SU-DHL-6 (cell line): ENCODE results near the gene KDM5B.

ENCODE experiments used
- H2AFZ ChIP-seq: fragments of 200-600 bp; sonication (generic); 2 replicates; pipeline ENCODE4 v1.6.1; 2014; ENCODE audit warnings: low read depth, mild to moderate bottlenecking, moderate library complexity, mixed read lengths, antibody characterized with exemption, low read length; ENCODE audit not compliant: severe bottlenecking
- H3F3A ChIP-seq: fragments of 200-600 bp; shearing (Covaris generic); 2 replicates; pipeline ENCODE4 v1.6.0; 2016; ENCODE audit warnings: antibody characterized with exemption, mild to moderate bottlenecking; ENCODE audit not compliant: insufficient read depth
- H3K27ac ChIP-seq: fragments of 200-600 bp; sonication (generic); 2 replicates; pipeline ENCODE4 v1.5.1; 2016; ENCODE audit warnings: low read depth, mild to moderate bottlenecking, low read length, moderate library complexity, mixed read lengths
- H3K27me3 ChIP-seq: fragments of 200-600 bp; sonication (generic), shearing (Covaris generic); 2 replicates; pipeline ENCODE4 v1.6.0; 2014; ENCODE audit warnings: mild to moderate bottlenecking, low read length
- H3K36me3 ChIP-seq: fragments of 200-600 bp; sonication (generic); 2 replicates; pipeline ENCODE4 v1.6.1; 2014; ENCODE audit warnings: mild to moderate bottlenecking, low read length, mixed read lengths
- H3K4me2 ChIP-seq: fragments of 300-600, 200-600 bp; shearing (Covaris generic), sonication (generic); 2 replicates; pipeline ENCODE4 v1.6.0; 2014; ENCODE audit warnings: low read length, low read depth, mild to moderate bottlenecking; ENCODE audit not compliant: poor library complexity, severe bottlenecking
- H3K4me3 ChIP-seq: fragments of 200-600 bp; sonication (generic); 2 replicates; pipeline ENCODE4 v1.5.1; 2014; ENCODE audit warnings: antibody characterized with exemption, low read length, mild to moderate bottlenecking, mixed read lengths; ENCODE audit not compliant: insufficient read depth, poor library complexity, severe bottlenecking
- H3K79me2 ChIP-seq: fragments of 200-600 bp; sonication (generic); 2 replicates; pipeline ENCODE4 v1.6.1; 2014; ENCODE audit warnings: mild to moderate bottlenecking, low read length, moderate library complexity; ENCODE audit not compliant: insufficient read depth
- H3K9ac ChIP-seq: fragments of 200-600 bp; sonication (generic); 2 replicates; pipeline ENCODE4 v1.7.0; 2014; ENCODE audit warnings: mild to moderate bottlenecking, low read length
- H3K9me2 ChIP-seq: fragments of 200-600 bp; sonication (generic); replicated peaks from 2 replicates; pipeline ENCODE4 v1.6.1; 2014; ENCODE audit warnings: low read length; ENCODE audit not compliant: insufficient read depth
- H3K9me3 ChIP-seq: fragments of 200-600 bp; sonication (generic); 2 replicates; pipeline ENCODE4 v1.6.1; 2014; ENCODE audit warnings: low read length, mixed read lengths; ENCODE audit not compliant: insufficient read depth
- H4K20me1 ChIP-seq: fragments of 200-600 bp; sonication (generic); 2 replicates; pipeline ENCODE4 v1.6.1; 2014; ENCODE audit warnings: low read depth, mild to moderate bottlenecking, antibody characterized with exemption, low read length, moderate library complexity, mixed read lengths
- CTCF ChIP-seq: fragments of 200-600 bp; sonication (generic); IDR thresholded peaks from one replicate; pipeline ENCODE4 v1.5.1; 2017; ENCODE audit warnings: antibody characterized with exemption, mild to moderate bottlenecking, low read length, moderate library complexity; ENCODE audit not compliant: insufficient read depth, poor library complexity, severe bottlenecking
- EZH2phosphoT487 ChIP-seq: fragments of 200-600 bp; sonication (generic), shearing (Covaris generic); conservative IDR thresholded peaks from 2 replicates; pipeline ENCODE4 v1.6.1; 2018; ENCODE audit warnings: mild to moderate bottlenecking, antibody characterized with exemption, low read length, moderate library complexity, mixed read lengths

Gene KDM5B

GRCh38 chr1:202806845-202807450 lies 1.3 kb downstream of the KDM5B start:
- Histone ChIP-seq H3K27me3 (no peaks in the 10 kb centered on the region; the same call in 1 of the 2 replicates), H4K20me1 (no peaks in the 10 kb centered on the region), H3K27ac (no peak overlapping the region), H3K36me3 (no peaks in the 10 kb centered on the region), H3K9me2 (no peaks in the 10 kb centered on the region), H3K4me3 (no peak overlapping the region), H2AFZ (no peak overlapping the region), H3K79me2 (no peaks in the 10 kb centered on the region), H3K9ac (no peak overlapping the region), H3K9me3 (no peaks in the 10 kb centered on the region), H3F3A (no peaks in the 10 kb centered on the region), H3K4me2 (no peak overlapping the region)
- TF ChIP-seq CTCF (no peak), EZH2phosphoT487 (no peak)

GRCh38 chr1:202805886-202806844 lies 2.1 kb downstream of the KDM5B start:
- Histone ChIP-seq H3F3A (no peaks in the 10 kb centered on the region), H3K27ac (no peak overlapping the region), H3K9me2 (no peaks in the 10 kb centered on the region), H3K27me3 (no peaks in the 10 kb centered on the region; the same call in 1 of the 2 replicates), H3K36me3 (no peaks in the 10 kb centered on the region), H3K9ac (no peak overlapping the region), H2AFZ (no peak overlapping the region), H3K4me3 (no peak overlapping the region), H4K20me1 (no peaks in the 10 kb centered on the region), H3K9me3 (no peaks in the 10 kb centered on the region), H3K79me2 (no peaks in the 10 kb centered on the region), H3K4me2 (no peak overlapping the region)
- no peak for TF ChIP-seq CTCF
- TF ChIP-seq EZH2phosphoT487 = no peak

GRCh38 chr1:202804126-202804525 lies 4.1 kb downstream of the KDM5B start:
- no peak overlapping the region for H3K4me3 ChIP-seq
- no peaks in the 10 kb centered on the region for H4K20me1 ChIP-seq
- no peak overlapping the region for H3K4me2 ChIP-seq
- no peak overlapping the region for H3K9ac ChIP-seq
- H2AFZ ChIP-seq = no peak overlapping the region
- H3K27me3 ChIP-seq = no peaks in the 10 kb centered on the region; the same call in 1 of the 2 replicates
- no peak overlapping the region for H3K27ac ChIP-seq
- H3F3A ChIP-seq = no peaks in the 10 kb centered on the region
- no peak for TF ChIP-seq CTCF
- TF ChIP-seq EZH2phosphoT487 = no peak
- no peaks in the 10 kb centered on the region for H3K9me2 ChIP-seq
- H3K36me3 ChIP-seq = no peaks in the 10 kb centered on the region
- no peaks in the 10 kb centered on the region for H3K9me3 ChIP-seq
- H3K79me2 ChIP-seq = no peaks in the 10 kb centered on the region
